Osteocyte (in vitro differentiated cells): ENCODE measurements around the gene AGT. TPM values are rescaled to one million over a fixed set of nuclear protein-coding genes. Genes with fewer than 3 reads are reported as not detected.

Experiments
- DNase-seq: peaks from one replicate; pipeline ENCODE4 v3.0.0; 2021; ENCODE audit warnings: mixed read lengths; ENCODE audit not compliant: unreplicated experiment; ENCODE audit errors: extremely low spot score
- H3K27ac Mint-ChIP-seq: one replicate; pipeline ENCODE4 v1.8.0; 2021; ENCODE audit warnings: mild to moderate bottlenecking, mixed read lengths; ENCODE audit not compliant: unreplicated experiment
- H3K27me3 Mint-ChIP-seq: one replicate; pipeline ENCODE4 v1.8.0; 2021; ENCODE audit warnings: mixed read lengths; ENCODE audit not compliant: unreplicated experiment
- H3K36me3 Mint-ChIP-seq: one replicate; pipeline ENCODE4 v1.8.0; 2021; ENCODE audit warnings: mixed read lengths; ENCODE audit not compliant: unreplicated experiment
- H3K4me1 Mint-ChIP-seq: one replicate; pipeline ENCODE4 v1.8.0; 2021; ENCODE audit warnings: mixed read lengths; ENCODE audit not compliant: unreplicated experiment
- H3K4me3 Mint-ChIP-seq: one replicate; pipeline ENCODE4 v1.8.0; 2021; ENCODE audit warnings: mild to moderate bottlenecking, moderate library complexity, mixed read lengths; ENCODE audit not compliant: unreplicated experiment
- H3K9me3 Mint-ChIP-seq: one replicate; pipeline ENCODE4 v1.8.0; 2021; ENCODE audit warnings: mixed read lengths; ENCODE audit not compliant: unreplicated experiment
- CTCF ChIP-seq: fragments of 200-600 bp; sonication (generic); IDR thresholded peaks from 2 replicates; pipeline ENCODE4 v1.5.0; 2021; ENCODE audit warnings: antibody characterized with exemption, mild to moderate bottlenecking, moderate library complexity
- total RNA-seq: library from RNA; stranded (reverse); gene quantifications from 2 replicates; pipeline ENCODE4 v1.2.1, GENCODE V29; 2021

Gene AGT
- total RNA-seq, 1 donor from 2014 or later: 25.6 TPM

GRCh38 chr1:230706020-230706699 is 7.8 kb downstream of the AGT start:
- Mint-ChIP-seq H3K9me3 (no peaks in the 10 kb centered on the region), H3K36me3 (peaks cover 5% of the 10 kb centered on the region), H3K27me3 (peaks cover 2% of the 10 kb centered on the region), H3K27ac (no peak overlapping the region), H3K4me3 (no peak overlapping the region), H3K4me1 (no peaks in the 10 kb centered on the region)
- DNase-seq: no peak
- no peak for TF ChIP-seq CTCF

DNA sequence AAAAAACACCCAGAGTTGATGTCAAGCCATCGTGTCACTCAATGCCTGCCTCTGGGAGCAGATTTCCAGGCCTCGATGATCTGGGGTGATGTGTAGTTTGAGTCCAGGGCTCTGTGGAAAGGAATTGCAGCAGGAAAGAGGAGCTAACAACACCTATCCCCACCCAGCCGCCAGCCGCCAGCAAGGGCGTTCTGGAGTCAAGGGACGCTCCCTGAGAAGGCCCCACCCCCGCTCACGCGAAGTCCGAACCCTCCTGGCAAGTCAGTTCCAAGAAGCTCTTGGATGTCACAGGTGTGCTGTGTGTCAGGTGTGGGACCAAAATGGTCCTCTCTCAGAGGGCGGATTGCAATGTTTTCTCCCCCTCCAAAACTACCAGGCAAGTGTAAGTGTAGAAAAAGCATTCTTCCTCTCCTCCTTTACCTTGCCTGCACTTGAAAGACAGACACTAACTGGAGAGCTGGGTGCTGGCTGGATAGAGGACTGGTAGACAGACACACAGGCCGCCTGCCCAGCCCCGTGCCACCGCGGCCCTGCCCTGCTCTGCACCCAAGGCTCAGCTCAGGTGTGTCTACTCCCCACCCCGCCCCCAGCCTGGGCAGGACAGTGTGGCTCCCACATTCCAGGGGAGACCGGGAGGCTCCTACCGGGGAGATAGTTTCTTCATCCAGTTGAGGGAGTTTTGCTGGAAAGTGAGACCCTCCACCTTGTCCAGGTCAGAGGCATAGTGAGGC is 8.5 kb downstream of the AGT start:
- peaks cover 2% of the 10 kb centered on the region for H3K27me3 Mint-ChIP-seq
- H3K27ac Mint-ChIP-seq: no peak overlapping the region
- no peaks in the 10 kb centered on the region for H3K9me3 Mint-ChIP-seq
- H3K4me1 Mint-ChIP-seq: no peaks in the 10 kb centered on the region
- H3K4me3 Mint-ChIP-seq: no peak overlapping the region
- no peak for DNase-seq
- peaks cover 5% of the 10 kb centered on the region for H3K36me3 Mint-ChIP-seq
- no peak for TF ChIP-seq CTCF

- DNase-seq: no peak
- TF ChIP-seq CTCF: no peak
- H3K27ac Mint-ChIP-seq: no peak overlapping the region
- no peaks in the 10 kb centered on the region for H3K4me1 Mint-ChIP-seq
- peaks cover 5% of the 10 kb centered on the region for H3K36me3 Mint-ChIP-seq
- no peak overlapping the region for H3K4me3 Mint-ChIP-seq
- H3K27me3 Mint-ChIP-seq: peaks cover 2% of the 10 kb centered on the region
- H3K9me3 Mint-ChIP-seq: no peaks in the 10 kb centered on the region
Observed at GRCh38 chr1:230704830-230705229, 9.1 kb downstream of the AGT start.

DNA sequence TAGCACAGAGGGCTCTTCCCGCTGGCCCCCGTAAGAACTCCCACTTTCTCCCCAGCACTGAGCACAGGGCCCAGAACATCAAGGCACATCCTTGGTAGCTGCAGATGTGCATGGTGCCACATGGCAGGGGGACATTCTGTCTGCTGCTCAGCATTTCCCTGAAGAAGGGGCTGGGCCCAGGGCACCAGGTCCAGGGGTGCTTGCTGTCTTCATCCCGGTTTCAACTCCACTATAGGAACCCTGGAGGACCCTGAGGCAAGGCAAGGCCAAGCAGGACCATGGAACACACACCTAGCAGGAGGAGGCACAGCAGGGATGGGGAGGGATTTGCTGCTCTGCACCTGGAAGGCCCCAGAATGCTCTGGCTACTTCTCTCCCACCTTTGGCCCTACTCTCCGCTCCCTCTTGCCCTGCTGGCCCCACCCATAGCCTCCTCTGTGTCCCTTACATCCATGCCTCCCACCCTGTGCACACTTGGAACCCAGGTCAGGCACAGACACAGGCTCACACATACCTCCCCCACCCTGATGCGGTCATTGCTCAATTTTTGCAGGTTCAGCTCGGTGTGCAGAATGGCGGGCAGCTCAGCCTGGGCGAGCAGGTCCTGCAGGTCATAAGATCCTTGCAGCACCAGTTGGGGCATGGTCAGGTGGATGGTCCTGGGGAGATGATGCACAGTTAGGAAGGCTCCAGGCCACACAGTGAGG is 10.1 kb downstream of the AGT start:
- DNase-seq: no peak
- TF ChIP-seq CTCF: no peak
- Mint-ChIP-seq H3K9me3 (no peaks in the 10 kb centered on the region), H3K27ac (no peak overlapping the region), H3K27me3 (peaks cover 5% of the 10 kb centered on the region), H3K36me3 (peaks cover 3% of the 10 kb centered on the region), H3K4me1 (no peaks in the 10 kb centered on the region), H3K4me3 (no peak overlapping the region)
